Upper lobe of left lung (tissue), 4 donors: Measurements from ENCODE around the gene VSIG10L.

ENCODE experiments used
- EP300 ChIP-seq, 4 donors: sonication (generic); formaldehyde crosslinking; IDR thresholded peaks; one replicate each; pipeline ENCODE4 v1.5.1; 2017; ENCODE audit warnings: antibody characterized with exemption in 4 of 4, control low read depth in 2 of 4
- POLR2A ChIP-seq, 4 donors: fragments of 450-650 bp; IDR thresholded peaks; one replicate each; pipeline ENCODE4 v1.5.1; 2016 to 2017; ENCODE audit warnings: antibody characterized with exemption in 4 of 4, mild to moderate bottlenecking in 2 of 4
- TF ChIP-seq, protein P1 (sequence below), 6 experiments: fragments of 450-650 bp in 4 of 6; fragments of 200-600 bp in 2 of 6; sonication (generic) in 2 of 6; IDR thresholded peaks; one replicate each; pipeline ENCODE4 v1.5.1; 2016 to 2019; ENCODE audit warnings: antibody characterized with exemption in 6 of 6

DNA sequence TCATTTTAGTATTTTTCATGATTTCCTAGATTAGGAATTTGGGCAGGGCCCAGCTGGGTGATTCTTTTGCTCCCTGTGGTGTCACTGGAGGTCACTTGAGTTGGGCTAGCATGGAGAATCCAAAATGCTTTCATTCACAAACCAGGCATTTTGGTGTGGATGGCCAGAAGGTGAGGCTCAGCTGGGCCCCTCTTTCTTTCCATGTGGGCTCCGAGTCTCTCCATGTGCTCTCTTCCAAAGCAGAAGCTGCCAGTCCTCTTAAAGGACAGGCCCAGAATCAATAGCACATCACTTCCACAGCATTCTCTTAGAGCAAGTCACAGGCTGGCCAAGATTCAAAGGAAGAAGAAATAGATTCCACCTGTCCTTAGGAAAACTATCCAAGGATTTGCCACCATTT is 52.3 kb downstream of the VSIG10L start:
- TF ChIP-seq, protein P1, sequence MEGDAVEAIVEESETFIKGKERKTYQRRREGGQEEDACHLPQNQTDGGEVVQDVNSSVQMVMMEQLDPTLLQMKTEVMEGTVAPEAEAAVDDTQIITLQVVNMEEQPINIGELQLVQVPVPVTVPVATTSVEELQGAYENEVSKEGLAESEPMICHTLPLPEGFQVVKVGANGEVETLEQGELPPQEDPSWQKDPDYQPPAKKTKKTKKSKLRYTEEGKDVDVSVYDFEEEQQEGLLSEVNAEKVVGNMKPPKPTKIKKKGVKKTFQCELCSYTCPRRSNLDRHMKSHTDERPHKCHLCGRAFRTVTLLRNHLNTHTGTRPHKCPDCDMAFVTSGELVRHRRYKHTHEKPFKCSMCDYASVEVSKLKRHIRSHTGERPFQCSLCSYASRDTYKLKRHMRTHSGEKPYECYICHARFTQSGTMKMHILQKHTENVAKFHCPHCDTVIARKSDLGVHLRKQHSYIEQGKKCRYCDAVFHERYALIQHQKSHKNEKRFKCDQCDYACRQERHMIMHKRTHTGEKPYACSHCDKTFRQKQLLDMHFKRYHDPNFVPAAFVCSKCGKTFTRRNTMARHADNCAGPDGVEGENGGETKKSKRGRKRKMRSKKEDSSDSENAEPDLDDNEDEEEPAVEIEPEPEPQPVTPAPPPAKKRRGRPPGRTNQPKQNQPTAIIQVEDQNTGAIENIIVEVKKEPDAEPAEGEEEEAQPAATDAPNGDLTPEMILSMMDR (IDR thresholded peaks at IDR 0.05), result no peak
- TF ChIP-seq EP300 (IDR thresholded peaks at IDR 0.05) (no peak), POLR2A (IDR thresholded peaks at IDR 0.05) (no peak)
